Measurements from ENCODE around the gene MOSPD3. TPM values are rescaled to one million over a fixed set of nuclear protein-coding genes. Genes with fewer than 3 reads are reported as not detected.
A peak's percentile ranks its signal among the peaks of the same experiment; 100 is the strongest.

Gene MOSPD3
- total RNA-seq, 1 donor from 2014 or later, result 31.7 TPM

DNA sequence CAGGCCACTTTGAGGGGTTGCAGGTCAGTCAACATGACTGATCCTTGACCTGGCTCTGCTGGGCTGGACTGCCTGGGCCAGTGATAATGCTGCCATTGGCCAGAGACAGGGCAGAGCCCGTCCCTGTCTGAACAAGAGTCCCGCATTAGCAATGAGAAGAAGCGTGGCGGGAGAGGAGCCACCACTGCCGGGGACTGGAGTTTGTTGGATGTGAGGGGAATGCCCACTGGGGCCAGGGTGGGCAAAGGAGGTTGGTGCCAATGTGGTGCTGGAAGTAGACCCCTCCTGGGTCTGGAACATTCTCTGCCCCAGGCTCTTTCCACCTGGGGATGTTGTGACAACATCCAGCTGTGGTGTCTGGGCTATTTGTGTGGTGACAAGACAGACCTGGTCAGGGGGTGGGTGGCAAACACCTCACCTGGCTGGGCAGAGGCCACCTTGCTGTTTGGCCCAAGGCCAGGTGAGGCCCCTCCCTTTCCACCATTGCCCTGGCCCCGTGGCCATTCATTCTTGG, 46.3 kb upstream of the MOSPD3 start:
- Mint-ChIP-seq H3K27ac (ENCODE audit: unreplicated experiment) (no peak overlapping the region), H3K36me3 (ENCODE audit: low read depth, unreplicated experiment) (peaks cover 16% of the 10 kb centered on the region), H3K4me1 (ENCODE audit: unreplicated experiment) (peaks cover 11% of the 10 kb centered on the region), H3K9me3 (ENCODE audit: unreplicated experiment) (no peaks in the 10 kb centered on the region), H3K4me3 (ENCODE audit: unreplicated experiment) (no peak overlapping the region), H3K27me3 (ENCODE audit: unreplicated experiment) (peaks cover 16% of the 10 kb centered on the region)
- DNase-seq (ENCODE audit: low spot score), result no peak
- TF ChIP-seq, protein P1, sequence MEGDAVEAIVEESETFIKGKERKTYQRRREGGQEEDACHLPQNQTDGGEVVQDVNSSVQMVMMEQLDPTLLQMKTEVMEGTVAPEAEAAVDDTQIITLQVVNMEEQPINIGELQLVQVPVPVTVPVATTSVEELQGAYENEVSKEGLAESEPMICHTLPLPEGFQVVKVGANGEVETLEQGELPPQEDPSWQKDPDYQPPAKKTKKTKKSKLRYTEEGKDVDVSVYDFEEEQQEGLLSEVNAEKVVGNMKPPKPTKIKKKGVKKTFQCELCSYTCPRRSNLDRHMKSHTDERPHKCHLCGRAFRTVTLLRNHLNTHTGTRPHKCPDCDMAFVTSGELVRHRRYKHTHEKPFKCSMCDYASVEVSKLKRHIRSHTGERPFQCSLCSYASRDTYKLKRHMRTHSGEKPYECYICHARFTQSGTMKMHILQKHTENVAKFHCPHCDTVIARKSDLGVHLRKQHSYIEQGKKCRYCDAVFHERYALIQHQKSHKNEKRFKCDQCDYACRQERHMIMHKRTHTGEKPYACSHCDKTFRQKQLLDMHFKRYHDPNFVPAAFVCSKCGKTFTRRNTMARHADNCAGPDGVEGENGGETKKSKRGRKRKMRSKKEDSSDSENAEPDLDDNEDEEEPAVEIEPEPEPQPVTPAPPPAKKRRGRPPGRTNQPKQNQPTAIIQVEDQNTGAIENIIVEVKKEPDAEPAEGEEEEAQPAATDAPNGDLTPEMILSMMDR (IDR thresholded peaks at IDR 0.05; ENCODE audit: unreplicated experiment), result no peak

DNA sequence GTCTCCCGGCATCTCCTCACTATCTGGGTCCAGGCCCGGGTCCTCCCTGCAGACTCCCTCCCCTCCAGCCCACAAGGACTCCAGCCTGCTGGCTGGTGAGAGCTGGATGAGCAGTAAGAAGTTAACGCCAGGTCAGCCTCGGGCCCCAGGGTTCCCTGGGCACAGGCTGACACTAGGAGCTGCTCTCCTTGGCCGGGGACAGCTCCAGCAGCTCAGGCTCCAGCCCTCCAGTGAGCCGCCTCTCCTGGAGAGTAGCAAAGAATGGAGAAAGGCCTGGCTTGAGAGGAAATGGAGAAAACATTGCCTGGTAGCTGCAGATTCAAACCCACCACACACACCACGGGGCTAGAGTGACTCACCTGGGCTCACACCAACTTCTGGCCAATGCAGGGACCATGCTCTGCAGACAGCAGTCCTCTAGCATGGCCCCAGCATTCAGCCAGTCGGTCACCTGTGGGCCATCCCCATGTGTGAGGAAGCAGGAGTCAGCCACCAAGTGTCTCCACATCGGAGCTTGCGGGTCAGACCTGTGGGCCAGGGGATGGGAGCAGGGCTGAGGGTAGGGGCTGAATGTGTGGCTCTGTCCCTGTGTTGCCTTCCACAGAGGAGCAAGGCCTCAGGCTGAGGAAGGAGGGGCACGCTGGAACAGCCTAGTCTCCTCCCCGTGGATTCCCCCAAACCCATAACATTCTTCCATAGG, 45.2 kb upstream of the MOSPD3 start:
- no peak for DNase-seq (ENCODE audit: low spot score)
- H3K27ac Mint-ChIP-seq (ENCODE audit: unreplicated experiment), result no peak overlapping the region
- peaks cover 15% of the 10 kb centered on the region for H3K4me1 Mint-ChIP-seq (ENCODE audit: unreplicated experiment)
- no peaks in the 10 kb centered on the region for H3K9me3 Mint-ChIP-seq (ENCODE audit: unreplicated experiment)
- TF ChIP-seq, protein P1 (IDR thresholded peaks at IDR 0.05; ENCODE audit: unreplicated experiment), result no peak
- no peak overlapping the region for H3K4me3 Mint-ChIP-seq (ENCODE audit: unreplicated experiment)
- H3K27me3 Mint-ChIP-seq (ENCODE audit: unreplicated experiment), result peaks cover 22% of the 10 kb centered on the region
- H3K36me3 Mint-ChIP-seq (ENCODE audit: low read depth, unreplicated experiment), result peaks cover 20% of the 10 kb centered on the region

DNA sequence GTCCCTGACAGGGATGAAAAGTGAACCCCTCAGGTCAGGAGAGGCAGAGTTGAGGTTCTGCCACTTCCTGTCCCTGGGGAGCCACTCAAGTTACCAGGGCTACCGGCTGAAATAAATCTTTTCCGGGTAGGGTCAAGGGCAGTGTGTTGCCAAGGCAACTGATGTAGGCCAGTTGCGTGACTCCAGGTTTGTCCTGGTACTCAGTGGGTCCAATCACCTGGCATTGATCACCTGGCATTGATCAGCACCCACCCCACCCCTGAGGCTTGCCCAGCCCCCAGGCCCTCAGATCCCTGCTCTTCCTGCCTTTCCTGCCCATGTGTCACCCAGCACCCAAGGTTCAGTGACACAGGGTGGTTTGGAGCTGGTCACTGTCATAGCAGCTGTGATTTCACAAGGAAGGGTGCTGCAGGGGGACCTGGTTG, 44.6 kb upstream of the MOSPD3 start:
- H3K27me3 Mint-ChIP-seq (ENCODE audit: unreplicated experiment), result peaks cover 23% of the 10 kb centered on the region
- no peak overlapping the region for H3K4me3 Mint-ChIP-seq (ENCODE audit: unreplicated experiment)
- no peak overlapping the region for H3K27ac Mint-ChIP-seq (ENCODE audit: unreplicated experiment)
- peaks cover 15% of the 10 kb centered on the region for H3K4me1 Mint-ChIP-seq (ENCODE audit: unreplicated experiment)
- H3K36me3 Mint-ChIP-seq (ENCODE audit: low read depth, unreplicated experiment), result peaks cover 20% of the 10 kb centered on the region
- TF ChIP-seq, protein P1 (IDR thresholded peaks at IDR 0.05; ENCODE audit: unreplicated experiment), result no peak
- no peak for DNase-seq (ENCODE audit: low spot score)
- no peaks in the 10 kb centered on the region for H3K9me3 Mint-ChIP-seq (ENCODE audit: unreplicated experiment)

DNA sequence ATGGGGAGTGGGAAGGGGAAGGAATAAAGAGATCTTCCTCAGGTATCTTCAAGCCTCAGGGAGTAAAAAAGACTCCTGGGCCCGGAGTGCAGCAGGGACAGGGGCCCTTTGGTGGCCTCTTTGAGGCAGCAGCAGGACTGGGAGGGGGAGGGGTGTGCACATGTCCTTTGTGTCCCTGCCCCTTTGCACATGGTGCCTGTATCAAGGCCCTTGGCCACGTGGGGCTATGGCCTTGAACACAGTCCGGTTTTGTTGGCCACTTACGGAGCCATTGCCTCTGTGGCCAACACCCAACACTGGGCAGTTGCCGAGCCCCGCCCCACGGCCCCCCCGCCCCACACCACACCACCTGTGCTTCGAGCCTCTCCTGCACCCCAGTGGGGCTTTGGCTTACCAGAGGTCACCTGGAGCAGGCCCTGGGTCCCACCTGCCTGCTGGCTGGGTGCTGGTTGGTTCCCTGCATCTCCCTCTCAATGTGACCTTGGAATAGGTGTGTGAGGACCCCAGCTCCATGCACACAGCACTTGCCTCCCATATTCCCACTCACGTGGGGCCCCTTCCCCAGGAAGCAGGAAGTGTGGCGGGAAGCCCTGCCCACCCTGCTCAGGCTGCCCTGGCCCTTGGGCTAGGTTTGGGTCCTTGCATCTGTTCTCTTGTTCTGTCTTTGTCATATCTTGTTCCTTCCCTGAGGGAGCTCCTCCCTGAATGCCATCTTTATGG, 44.0 kb upstream of the MOSPD3 start:
- TF ChIP-seq, protein P1 (IDR thresholded peaks at IDR 0.05; ENCODE audit: unreplicated experiment), result no peak
- peaks cover 15% of the 10 kb centered on the region for H3K4me1 Mint-ChIP-seq (ENCODE audit: unreplicated experiment)
- H3K9me3 Mint-ChIP-seq (ENCODE audit: unreplicated experiment), result no peaks in the 10 kb centered on the region
- DNase-seq (ENCODE audit: low spot score), result no peak
- peaks cover 20% of the 10 kb centered on the region for H3K36me3 Mint-ChIP-seq (ENCODE audit: low read depth, unreplicated experiment)
- peak overlapping the region; percentile 59 for H3K27ac Mint-ChIP-seq (ENCODE audit: unreplicated experiment)
- peaks cover 21% of the 10 kb centered on the region for H3K27me3 Mint-ChIP-seq (ENCODE audit: unreplicated experiment)
- peak overlapping the region; percentile 73 for H3K4me3 Mint-ChIP-seq (ENCODE audit: unreplicated experiment)

Measured in endothelial cell (in vitro differentiated cells).